H4 (cell line): ENCODE results near the gene ERICH3. TPM values are rescaled to one million over a fixed set of nuclear protein-coding genes. Genes with fewer than 3 reads are reported as not detected.

Source experiments
- DNase-seq: peaks from one replicate; pipeline ENCODE4 v3.0.0-alpha.2; 2015; ENCODE audit warnings: low spot score
- total RNA-seq: library from RNA; depleted of rRNA; stranded (reverse); fragments of >200 nt; shearing (Covaris generic); gene quantifications from 2 replicates; pipeline ENCODE4 v1.2.3, GENCODE V29; 2014

The ERICH3 gene
- total RNA-seq, 1 experiment from 2014 or later, result 0.29 TPM

GRCh38 chr1:74592580-74593355, 80.8 kb downstream of the ERICH3 start:
- no peak for DNase-seq

DNA sequence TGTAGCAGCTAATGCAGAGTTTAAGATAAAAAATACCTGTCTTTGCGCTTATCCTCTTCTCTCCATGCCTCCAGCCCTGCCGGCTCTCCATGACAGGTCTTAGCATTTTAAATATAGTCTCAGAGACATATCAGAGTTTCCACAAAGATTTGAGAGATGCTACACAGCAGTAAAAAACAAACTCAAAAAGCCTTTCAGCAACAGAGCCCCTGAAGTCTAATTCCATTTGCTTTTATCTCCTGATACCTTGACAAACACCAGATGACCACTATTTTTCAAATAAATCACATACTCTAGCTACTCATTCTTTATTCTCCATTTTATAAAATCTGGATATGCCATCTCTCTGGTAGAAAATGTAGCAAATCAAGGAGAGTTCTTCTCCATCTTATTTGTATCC, 81.6 kb downstream of the ERICH3 start:
- no peak for DNase-seq

- no peak for DNase-seq
Measured at GRCh38 chr1:74590288-74590687, 83.3 kb downstream of the ERICH3 start.

- DNase-seq, result no peak
Measured at GRCh38 chr1:74587888-74588287, 85.7 kb downstream of the ERICH3 start.

GRCh38 chr1:74586253-74586897, 87.2 kb downstream of the ERICH3 start:
- no peak for DNase-seq

GRCh38 chr1:74584185-74584584, 89.4 kb downstream of the ERICH3 start:
- no peak for DNase-seq

GRCh38 chr1:74583397-74583796, 90.2 kb downstream of the ERICH3 start:
- no peak for DNase-seq

- no peak for DNase-seq
Measured at GRCh38 chr1:74579425-74579824, 94.2 kb downstream of the ERICH3 start.

DNA sequence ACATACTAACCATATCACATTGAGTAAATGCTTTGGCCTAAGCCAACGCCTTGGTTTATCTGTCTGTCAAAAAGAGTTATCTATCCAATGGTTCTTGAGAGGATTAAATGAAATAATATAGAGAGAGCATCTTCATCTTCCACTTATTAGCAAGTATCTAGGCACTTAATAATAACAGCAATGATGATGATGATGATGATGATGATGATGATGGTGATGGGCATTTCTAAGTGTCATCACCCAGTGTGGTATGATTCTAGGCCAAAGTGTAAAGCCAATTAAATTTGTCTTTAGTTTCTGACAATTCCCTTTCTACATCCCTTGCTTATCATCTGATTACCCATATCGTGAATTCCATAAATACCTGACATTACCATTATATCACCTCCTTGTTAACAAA, 95.5 kb downstream of the ERICH3 start:
- DNase-seq, result no peak

DNA sequence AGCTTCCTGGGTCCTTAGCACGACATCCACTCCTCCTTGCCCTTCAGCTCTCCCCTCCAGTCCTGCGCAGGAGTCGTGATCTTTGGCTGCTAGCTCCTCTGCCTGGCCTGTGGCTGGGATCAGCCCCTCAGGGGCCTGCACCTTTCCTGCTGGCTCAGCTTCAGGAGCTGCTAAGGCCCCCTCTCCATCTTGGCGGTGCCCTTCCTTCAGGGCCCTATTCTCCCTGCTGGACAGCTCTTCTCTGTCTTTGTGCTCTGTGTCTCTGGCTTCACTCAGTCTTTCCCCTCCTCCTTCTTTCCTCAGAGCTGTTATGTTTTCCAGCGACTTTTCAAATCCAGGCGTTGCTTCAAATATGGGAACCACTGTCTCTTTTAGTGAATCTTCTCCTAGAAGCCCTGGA, 101.7 kb downstream of the ERICH3 start:
- DNase-seq, result no peak

DNA sequence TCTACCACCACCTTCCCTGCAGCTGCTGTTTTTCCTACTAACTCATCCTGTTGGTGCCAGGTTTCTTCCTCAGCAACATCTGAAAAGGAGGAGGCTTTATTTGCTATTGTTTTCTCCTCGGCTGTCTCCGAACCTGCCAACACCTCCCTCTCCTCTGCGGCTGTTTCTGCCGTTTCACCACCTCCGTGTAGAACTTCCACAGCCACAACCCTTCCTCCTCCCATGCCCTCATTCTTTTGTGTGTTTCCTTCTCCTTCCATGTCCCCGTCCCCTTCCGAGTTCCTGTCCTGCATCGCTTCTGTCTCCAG, 102.1 kb downstream of the ERICH3 start:
- DNase-seq, result no peak

GRCh38 chr1:74570797-74571492, 102.6 kb downstream of the ERICH3 start:
- DNase-seq, result no peak

DNA sequence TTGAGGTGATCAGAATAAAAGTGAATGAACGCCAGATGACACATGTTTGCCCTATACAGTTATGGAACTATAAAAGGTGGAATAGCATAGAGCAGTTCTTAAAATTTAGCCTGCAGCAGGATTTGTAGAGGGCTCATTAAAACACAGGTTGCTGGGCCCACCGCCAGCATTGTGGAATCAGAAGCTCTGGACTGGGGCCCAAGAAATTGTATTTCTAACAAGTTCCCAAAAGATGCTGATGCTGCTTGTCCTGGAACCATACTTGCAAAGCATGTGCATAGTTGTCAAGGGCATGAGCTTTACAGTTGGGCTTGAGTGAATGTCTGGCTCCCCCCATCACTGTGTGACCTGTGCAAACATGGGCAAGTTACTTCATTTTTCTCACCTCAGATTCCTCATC, 123.7 kb downstream of the ERICH3 start:
- DNase-seq, result no peak

- no peak for DNase-seq
Measured at GRCh38 chr1:74548961-74549750, 124.4 kb downstream of the ERICH3 start.

- DNase-seq, result no peak
Measured at GRCh38 chr1:74545821-74546220, 127.8 kb downstream of the ERICH3 start.

GRCh38 chr1:74534241-74534640, 139.4 kb downstream of the ERICH3 start:
- DNase-seq, result no peak

- DNase-seq, result no peak
Measured at GRCh38 chr1:74531796-74532195, 141.8 kb downstream of the ERICH3 start.

- no peak for DNase-seq
Measured at GRCh38 chr1:74530892-74531291, 142.7 kb downstream of the ERICH3 start.

GRCh38 chr1:74528123-74528522, 145.5 kb downstream of the ERICH3 start:
- DNase-seq, result no peak

DNA sequence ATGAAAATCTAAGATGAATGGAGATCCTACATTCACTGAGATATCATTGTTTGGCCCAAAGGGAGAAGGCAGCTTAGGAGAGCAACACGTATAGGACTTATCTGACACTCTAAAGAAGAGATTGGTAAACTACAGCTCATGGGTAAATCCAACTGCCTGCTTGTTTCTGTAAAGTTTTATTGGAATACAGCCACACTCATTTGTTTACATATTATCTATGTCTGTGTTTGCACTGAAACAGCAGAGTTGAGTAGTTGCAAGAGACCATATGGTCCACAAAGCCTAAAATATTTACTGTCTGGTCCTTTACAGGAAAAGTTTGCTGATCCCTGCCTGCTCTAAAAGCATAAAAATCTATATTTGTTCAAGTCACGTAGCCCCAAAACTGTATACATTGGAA, 146.9 kb downstream of the ERICH3 start:
- no peak for DNase-seq

DNA sequence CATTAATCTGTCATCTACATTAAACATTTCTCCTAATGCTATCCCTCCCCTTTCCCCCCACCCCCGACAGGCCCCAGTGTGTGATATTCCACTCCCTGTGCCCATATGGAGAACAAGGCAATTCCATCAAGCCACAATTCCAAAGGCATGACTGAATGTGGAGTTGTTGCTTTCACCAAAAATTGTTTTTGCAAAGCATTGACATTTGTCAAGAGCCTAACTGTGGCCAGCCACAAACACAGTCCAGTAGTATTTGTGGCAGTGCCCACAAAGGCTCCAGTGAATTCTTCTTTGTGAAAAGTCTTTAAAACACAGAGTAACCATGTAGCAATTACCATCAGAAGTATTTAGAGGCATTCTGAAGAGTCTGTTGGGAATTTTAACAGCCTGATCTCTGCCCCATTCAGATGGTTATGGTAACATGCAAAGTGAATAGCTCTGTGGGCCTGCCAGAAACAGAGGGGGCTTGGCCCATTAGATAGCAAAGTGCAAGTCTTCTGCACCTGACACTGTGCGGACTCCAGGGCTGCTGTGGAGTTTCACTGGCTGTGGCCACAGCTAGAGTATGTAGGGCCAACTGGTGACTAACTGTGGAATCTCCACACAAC, 149.6 kb downstream of the ERICH3 start:
- no peak for DNase-seq

GRCh38 chr1:74522148-74522547, 151.4 kb downstream of the ERICH3 start:
- DNase-seq, result no peak
